Caki2 (cell line): ENCODE data around the gene COPG1. TPM values are rescaled to one million over a fixed set of nuclear protein-coding genes. Genes with fewer than 3 reads are reported as not detected.

Experiments used
- DNase-seq: peaks from one replicate; pipeline ENCODE4 v3.0.0-alpha.2; 2015; ENCODE audit warnings: low read depth
- in situ Hi-C: cut with HindIII; loops from 2 replicates; pipeline ENCODE4 v1.10.0; 2016; ENCODE audit warnings: low sequenced_read_pairs, low pct_unique_long_range_greater_than_20kb, mixed read lengths
- total RNA-seq: library from RNA; depleted of rRNA; stranded (reverse); fragments of >200 nt; shearing (Covaris generic); gene quantifications from 2 replicates; pipeline ENCODE4 v1.2.3, GENCODE V29; 2014; ENCODE audit warnings: low replicate concordance; rRNA removed

The COPG1 gene
- total RNA-seq, 1 experiment from 2014 or later: 114 TPM

DNA sequence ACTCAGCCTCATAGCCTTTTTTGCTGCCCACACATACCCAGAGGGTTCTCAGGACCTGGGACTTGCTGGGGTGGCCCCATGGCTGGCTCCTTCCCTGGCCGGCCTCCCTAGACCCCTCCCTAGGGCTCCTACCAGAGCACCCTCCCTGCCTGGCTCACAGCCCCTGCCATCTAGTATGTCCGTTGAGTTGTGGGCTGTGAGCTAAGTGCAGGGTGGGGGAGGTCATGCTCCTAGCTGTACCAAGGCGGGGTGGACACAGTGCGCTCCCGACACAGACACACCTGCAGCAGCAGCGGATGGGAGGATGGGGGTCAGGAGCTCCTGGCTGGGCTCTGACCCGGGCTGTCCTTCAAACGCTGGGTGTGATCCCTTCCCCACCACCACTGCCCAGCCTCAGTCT is 70.9 kb downstream of the COPG1 start:
- in situ Hi-C loops: no loop called here

DNA sequence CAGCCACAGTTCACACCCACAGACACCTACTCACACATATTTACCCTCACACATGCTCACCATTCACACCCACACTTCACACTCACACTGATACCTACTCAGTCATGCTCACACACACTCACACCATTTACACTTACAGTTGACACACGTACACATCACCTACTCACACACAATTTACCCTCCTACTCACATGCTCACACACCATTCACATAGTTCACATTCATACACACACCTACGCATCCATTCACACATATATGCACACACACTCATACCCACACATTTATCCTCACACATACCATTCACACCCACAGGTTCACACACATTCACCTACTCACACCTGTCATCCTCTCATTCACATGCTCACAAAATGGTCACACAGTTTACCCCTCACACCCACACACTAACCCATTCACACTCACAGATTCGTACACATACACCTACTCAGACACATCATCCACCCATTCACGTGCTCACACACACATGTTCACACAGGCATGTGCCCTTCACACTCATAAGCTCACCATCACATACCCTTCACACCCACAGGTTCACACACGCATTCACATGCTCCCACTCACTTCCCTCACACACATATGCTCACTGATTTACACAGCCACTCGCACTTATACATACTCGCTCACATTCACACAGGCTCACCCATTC is 71.5 kb downstream of the COPG1 start:
- no peak for DNase-seq
- in situ Hi-C loops: no loop called here

More for the DNA sequence above, 70.9 kb downstream of the COPG1 start:
- no peak for DNase-seq

DNA sequence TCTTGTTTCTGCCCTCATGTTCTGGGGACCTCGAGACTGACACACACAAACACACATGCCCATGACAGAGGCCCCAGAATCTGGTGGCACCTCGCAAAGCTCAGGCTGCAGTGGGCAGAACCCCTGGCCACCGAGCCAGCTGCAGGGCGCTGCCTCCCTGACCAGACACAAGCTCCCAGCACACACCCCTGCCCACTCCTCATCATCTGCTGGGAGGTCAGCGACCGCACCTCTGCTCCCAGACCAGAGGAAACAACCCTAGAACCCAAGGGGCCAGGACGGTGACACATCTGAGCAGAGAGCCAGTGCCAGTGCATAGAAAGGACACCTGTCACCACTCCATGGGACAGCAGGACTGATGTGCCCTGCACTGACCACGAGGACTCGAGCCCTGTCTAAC is 72.5 kb downstream of the COPG1 start:
- in situ Hi-C loops: no loop called here
- DNase-seq: no peak

DNA sequence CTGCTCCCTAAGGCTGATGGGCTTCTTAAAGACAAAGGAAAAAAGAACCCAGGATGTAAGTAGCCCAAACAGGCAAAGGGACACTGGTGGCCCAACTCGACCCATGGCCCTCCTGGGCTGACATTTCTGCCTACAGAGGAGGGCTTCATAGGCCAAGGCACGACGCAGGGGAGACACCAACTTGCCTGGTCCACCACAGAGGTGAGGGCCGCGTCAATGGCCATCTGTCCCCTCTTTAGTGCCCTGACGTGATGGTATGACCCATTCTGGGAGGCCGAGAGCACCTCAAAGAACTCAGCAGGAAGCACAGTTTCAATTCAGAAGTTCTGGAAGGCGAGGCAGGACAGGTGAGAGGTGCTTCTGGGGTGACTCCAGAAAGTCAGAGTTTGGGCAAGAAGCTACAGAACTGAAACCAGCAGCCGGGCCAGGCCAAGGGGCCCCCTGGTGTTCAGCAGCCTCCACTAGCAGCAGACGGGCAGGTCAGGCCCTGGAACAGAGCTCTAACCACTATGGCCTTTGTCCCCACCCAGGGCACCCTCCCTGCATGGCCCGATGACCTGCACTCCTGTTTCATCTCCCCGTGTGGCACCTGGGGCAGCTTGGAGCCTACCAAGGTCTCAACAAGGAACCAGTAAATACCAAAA is 74.4 kb downstream of the COPG1 start:
- DNase-seq: no peak
- in situ Hi-C loops: no loop called here

DNA sequence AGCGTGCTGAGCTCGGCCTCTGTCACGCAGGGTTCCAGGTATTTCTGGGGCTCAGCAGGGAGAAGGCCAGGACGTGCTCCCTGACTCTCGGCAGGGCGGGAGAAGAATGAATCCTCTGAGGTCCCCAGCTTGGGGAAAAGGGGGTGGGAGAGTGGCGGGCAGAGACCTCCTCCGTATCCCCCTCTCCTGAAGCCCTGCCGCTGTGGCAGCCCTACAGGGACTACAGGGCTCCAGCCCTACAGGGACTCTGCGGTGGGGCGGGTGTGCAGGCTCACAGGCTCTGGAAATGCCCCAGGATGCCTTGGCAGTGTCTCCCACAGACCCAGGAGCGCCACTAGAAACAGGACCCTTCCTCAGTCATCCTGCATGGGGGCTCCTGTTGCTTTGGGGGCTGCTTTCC is 75.4 kb downstream of the COPG1 start:
- DNase-seq: no peak
- in situ Hi-C loops: no loop called here

DNA sequence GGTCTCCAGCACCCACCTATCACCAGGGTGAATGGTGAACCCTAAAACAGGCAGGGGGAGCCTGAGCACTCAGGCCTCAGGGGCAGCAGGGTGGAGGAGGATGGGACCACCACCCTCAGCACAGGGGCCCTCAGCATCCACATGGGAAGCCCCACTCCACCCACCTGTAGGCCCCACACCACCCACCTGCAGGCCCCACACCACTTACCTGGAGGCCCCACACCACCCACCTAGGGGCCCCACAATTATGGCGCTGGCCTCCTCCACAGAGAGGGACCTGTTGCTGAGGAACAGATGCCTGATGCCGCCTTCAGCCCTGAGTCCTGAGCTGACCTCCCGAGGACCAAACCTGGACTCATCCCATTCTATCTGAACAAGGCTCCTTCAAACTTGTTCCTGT is 76.0 kb downstream of the COPG1 start:
- no peak for DNase-seq
- in situ Hi-C loops: no loop called here

DNA sequence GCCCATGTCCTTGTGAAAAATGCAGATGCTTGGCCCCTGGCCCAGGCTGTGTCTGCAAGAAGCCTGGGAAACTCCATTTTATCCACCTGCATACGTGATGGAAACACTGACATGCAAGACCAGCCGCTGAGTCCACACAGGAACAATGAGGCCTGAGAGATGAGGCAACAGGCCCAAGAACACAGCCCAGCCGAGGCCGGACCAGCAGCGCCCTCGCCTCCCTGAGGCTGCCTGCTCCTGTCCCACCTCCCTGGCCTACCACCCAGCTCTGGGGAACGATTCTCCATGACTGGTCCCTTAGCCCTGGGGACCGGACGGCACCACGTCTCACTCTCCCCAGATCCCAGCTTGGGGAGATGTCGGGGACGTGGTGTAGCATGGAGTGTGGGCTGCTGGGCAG is 76.7 kb downstream of the COPG1 start:
- in situ Hi-C loops: no loop called here
- DNase-seq: no peak

DNA sequence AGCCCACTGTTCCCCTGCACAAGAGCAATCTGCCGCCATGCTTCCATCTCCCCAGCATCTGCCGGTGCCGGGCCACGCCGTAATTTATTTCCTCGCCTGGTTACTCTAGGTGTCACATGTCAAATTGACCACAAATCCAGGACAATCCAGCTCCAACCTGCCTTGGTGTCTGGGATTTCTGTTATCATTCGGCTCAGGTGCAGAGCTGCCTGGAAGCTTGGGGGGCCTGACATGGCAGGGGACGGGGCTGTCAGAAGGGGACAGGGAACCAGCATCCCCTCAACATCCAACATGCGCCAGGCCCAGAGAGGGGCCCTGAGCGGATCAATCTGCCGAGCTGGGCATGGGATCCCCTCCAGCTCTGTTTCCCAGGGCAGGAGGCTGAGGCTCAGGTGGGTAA is 77.2 kb downstream of the COPG1 start:
- DNase-seq: no peak
- in situ Hi-C loops: no loop called here

Other genes with a start within 250 kb of the COPG1 start
- gene EFCC1, start 248.3 kb upstream of the COPG1 start, total RNA-seq: not detected in 2 replicates
- gene GP9, start 188.8 kb upstream of the COPG1 start, total RNA-seq: not detected in 2 replicates
- gene RAB43, start 127.8 kb upstream of the COPG1 start, total RNA-seq: 9.8 and 18.3 TPM in 2 replicates
- 31.5 and 42.0 TPM in 2 replicates for gene ISY1, start 88.5 kb upstream of the COPG1 start, total RNA-seq
- gene CNBP, start 65.7 kb upstream of the COPG1 start, total RNA-seq: 283 and 312 TPM in 2 replicates
- gene HMCES, start 29.3 kb downstream of the COPG1 start, total RNA-seq: 44.9 and 48.1 TPM in 2 replicates
- gene EFCAB12, start 179.0 kb downstream of the COPG1 start, total RNA-seq: not detected in 2 replicates
- 8.9 and 13.6 TPM in 2 replicates for gene MBD4, start 190.3 kb downstream of the COPG1 start, total RNA-seq
- gene IFT122, start 190.6 kb downstream of the COPG1 start, total RNA-seq: 23.4 and 24.8 TPM in 2 replicates